HepG2 (cell line): ENCODE data around the gene ATL2. TPM values are rescaled to one million over a fixed set of nuclear protein-coding genes. Genes with fewer than 3 reads are reported as not detected.

Source experiments
- ATAC-seq: fragments of 200-7000 bp; cut with Tn5 transposase; 3 replicates; pipeline ENCODE4 v1.9.1; 2020; ENCODE audit warnings: mild to moderate bottlenecking, moderate library complexity
- BruUV-seq: library from RNA; stranded (reverse); fragments of 400-500 nt; replicated peaks from 2 replicates; lab custom pipeline; 2021; lab: Mats Ljungman, UMichigan
- CTCF ChIA-PET: fragments of 300-600 bp; formaldehyde crosslinking; extraction: SDS; loops from one replicate; lab custom pipeline; 2021; ENCODE audit warnings: low total read pairs, inconsistent platforms, low intra/inter-chr PET ratio; lab: Yijun Ruan, JAX
- POLR2A ChIA-PET: fragments of 350-600 bp; sonication (Branson Sonifier 250); formaldehyde crosslinking; loops from one replicate; lab custom pipeline; 2020; ENCODE audit warnings: antibody characterized with exemption, inconsistent platforms; lab: Yijun Ruan, JAX
- DNase-seq: peaks from one replicate; pipeline ENCODE4 v3.0.0-alpha.2; 2015; ENCODE audit warnings: low spot score
- FAIRE-seq: peaks from 3 replicates; lab custom pipeline; 2011; peaks lifted over from hg19 to GRCh38; lab: Jason Lieb, UNC
- H2AFZ ChIP-seq: one replicate; pipeline ENCODE4 v1.6.1; 2011; ENCODE audit warnings: low read length, inconsistent platforms
- H3K27ac ChIP-seq: fragments of 300-600 bp; 3 replicates; pipeline ENCODE4 v1.8.0; 2011; ENCODE audit warnings: mixed run types, mild to moderate bottlenecking, mixed read lengths, low read length, inconsistent platforms; ENCODE audit not compliant: insufficient read depth; ENCODE audit errors: extremely low read length
- H3K27me3 ChIP-seq, 2 experiments: fragments of 200-600 bp in 1 of 2; 2 replicates in 1 of 2; 3 replicates in 1 of 2; pipeline versions ENCODE4 v1.6.0 to v1.8.0; 2011; ENCODE audit warnings: low read length in 2 of 2, mild to moderate bottlenecking in 2 of 2, moderate library complexity in 2 of 2, inconsistent platforms in 1 of 2; ENCODE audit not compliant: insufficient read depth in 2 of 2, control insufficient read depth in 1 of 2
- H3K36me3 ChIP-seq, 2 experiments: fragments of 200-600 bp in 1 of 2; replicated peaks in 1 of 2; 2 replicates in 1 of 2; 3 replicates in 1 of 2; pipeline versions ENCODE4 v1.5.1 to v1.8.0; 2011; ENCODE audit warnings: low read length in 2 of 2, inconsistent platforms in 1 of 2; ENCODE audit not compliant: insufficient read depth in 2 of 2, control insufficient read depth in 1 of 2
- H3K4me1 ChIP-seq: 2 replicates; pipeline ENCODE4 v1.5.1; 2012; ENCODE audit warnings: low read length, inconsistent platforms; ENCODE audit not compliant: insufficient read depth
- H3K4me2 ChIP-seq: 2 replicates; pipeline ENCODE4 v1.6.0; 2011; ENCODE audit warnings: low read depth, low read length, inconsistent platforms
- H3K4me3 ChIP-seq, 3 experiments: fragments of 200-600 bp in 1 of 3; sonication (generic), shearing (Covaris generic) in 1 of 3; replicated peaks in 1 of 3; 2 replicates each; pipeline ENCODE4 v1.5.1; 2011 to 2016; ENCODE audit warnings: low read length in 3 of 3, inconsistent platforms in 2 of 3, low read depth in 2 of 3, mild to moderate bottlenecking in 2 of 3, control low read depth in 1 of 3, mixed read lengths in 1 of 3; ENCODE audit not compliant: insufficient read depth in 1 of 3
- H3K79me2 ChIP-seq: one replicate; pipeline ENCODE4 v1.6.1; 2011; ENCODE audit warnings: low read length, inconsistent platforms; ENCODE audit not compliant: insufficient read depth
- H3K9ac ChIP-seq: 2 replicates; pipeline ENCODE4 v1.6.0; 2011; ENCODE audit warnings: mild to moderate bottlenecking, low read depth, low read length, inconsistent platforms; ENCODE audit not compliant: insufficient read depth
- H3K9me3 ChIP-seq: 2 replicates; pipeline ENCODE4 v1.5.1; 2012; ENCODE audit warnings: mild to moderate bottlenecking, low read length
- H4K20me1 ChIP-seq: 2 replicates; pipeline ENCODE4 v1.6.0; 2011; ENCODE audit warnings: inconsistent platforms, mild to moderate bottlenecking, low read length, moderate library complexity; ENCODE audit not compliant: insufficient read depth
- HES4 ChIP-seq: sonication (generic); formaldehyde crosslinking; IDR thresholded peaks from 2 replicates; pipeline ENCODE4 v1.9.0; 2021; ENCODE audit warnings: mild to moderate bottlenecking, missing genetic modification reagents, borderline replicate concordance
- MLLT10 ChIP-seq: sonication (generic); formaldehyde crosslinking; IDR thresholded peaks from 2 replicates; pipeline ENCODE4 v1.4.0; 2020; ENCODE audit warnings: missing genetic modification reagents
- ZNF225 ChIP-seq: sonication (generic); formaldehyde crosslinking; IDR thresholded peaks from 2 replicates; pipeline ENCODE4 v1.4.0; 2020; ENCODE audit warnings: mild to moderate bottlenecking, missing genetic modification reagents
- ZNF326 ChIP-seq: sonication (generic); formaldehyde crosslinking; IDR thresholded peaks from 2 replicates; pipeline ENCODE4 v1.4.0; 2020; ENCODE audit warnings: missing genetic modification reagents, borderline replicate concordance
- WGBS: methylation state at CpG from one replicate; pipeline ENCODE4 v1.1.6; 2017; ENCODE audit warnings: low lambda C conversion rate; 5-methylcytosine and 5-hydroxymethylcytosine counted together
- in situ Hi-C: cut with HindIII; loops from 2 replicates; pipeline ENCODE4 v1.10.0; 2017; ENCODE audit warnings: low pct_unique_long_range_greater_than_20kb; ENCODE audit not compliant: extremely low pct_ligation_motif_present
- intact Hi-C: fragments of 100-400 bp; cut with micrococcal nuclease; formaldehyde crosslinking; loops from one replicate; pipeline ENCODE4 v1.10.0; 2022; ENCODE audit not compliant: unreplicated experiment
- polyA plus RNA-seq, 8 experiments: library from polyadenylated mRNA; depleted of rRNA in 3 of 8; stranded (reverse) in 7 of 8; unstranded in 1 of 8; fragments of >200 nt; fragmentation: Illumina TruSeq in 4 of 8; extraction: Trizol in 4 of 8; gene quantifications; 2 replicates each; pipeline versions ENCODE4 v1.2.1 to v1.2.3, GENCODE V29; 2011 to 2016; ENCODE audit warnings: low read depth in 4 of 8, missing spikeins in 1 of 8, mixed read lengths in 1 of 8; ENCODE audit not compliant: insufficient read depth in 1 of 8
- total RNA-seq, 5 experiments: library from RNA; depleted of rRNA; stranded (reverse); fragments of >200 nt; fragmentation: Illumina TruSeq; extraction: Trizol; gene quantifications; 2 replicates each; pipeline ENCODE4 v1.2.3, GENCODE V29; 2016; ENCODE audit warnings: low read depth in 1 of 5
- TF ChIP-seq, protein P1 (sequence below): sonication (generic); formaldehyde crosslinking; IDR thresholded peaks from 2 replicates; pipeline ENCODE4 v1.5.1; 2020; ENCODE audit warnings: missing genetic modification reagents, mild to moderate bottlenecking, borderline replicate concordance
- TF ChIP-seq, protein P2 (sequence below), 2 experiments: sonication (generic) in 1 of 2; formaldehyde crosslinking in 1 of 2; IDR thresholded peaks; 2 replicates each; pipeline versions ENCODE4 v1.5.1 to v1.6.1; 2011 to 2020; ENCODE audit warnings: borderline replicate concordance in 1 of 2, low read depth in 1 of 2, low read length in 1 of 2, mild to moderate bottlenecking in 1 of 2, missing genetic modification reagents in 1 of 2, moderate library complexity in 1 of 2

Gene ATL2
- total and polyA plus RNA-seq, 2 of the 13 experiments (the other 11 are each of a cell fraction or from before 2014, with no cell fraction given) = 56.5 to 119 TPM

DNA sequence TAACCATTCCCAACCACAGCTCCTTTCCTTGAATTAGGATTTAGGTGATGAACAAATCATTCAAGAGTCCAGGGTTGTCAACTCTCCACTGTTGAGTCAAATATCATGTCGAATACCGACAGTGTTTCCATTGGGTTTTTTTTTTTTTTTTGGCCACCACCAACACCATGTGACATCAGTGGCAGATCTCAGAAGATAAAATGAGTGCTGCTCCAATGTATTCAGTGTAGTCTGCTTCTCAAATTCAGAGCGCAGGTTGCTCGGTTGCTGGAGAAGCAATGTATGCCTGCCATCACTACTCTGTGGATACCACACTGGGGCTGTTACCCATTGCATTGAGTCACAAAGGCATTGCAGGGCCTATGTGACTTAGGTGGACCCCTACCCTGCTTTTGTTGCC is 10.8 kb upstream of the ATL2 start:
- in situ Hi-C loops = no loop called here

More for the DNA sequence above, 10.8 kb upstream of the ATL2 start:
- H3K9me3 ChIP-seq = no peaks in the 10 kb centered on the region
- DNase-seq = no peak
- no peaks in the 10 kb centered on the region for H3K79me2 ChIP-seq
- H3K4me2 ChIP-seq = no peak overlapping the region
- no peak overlapping the region for H3K27ac ChIP-seq
- intact Hi-C loops = no loop called here
- CTCF ChIA-PET = no interaction called here
- no peak for FAIRE-seq
- H3K27me3 ChIP-seq = peaks cover 0 to 21% of the 10 kb centered on the region in 2 experiments; a peak in 2 of 5 replicates
- no peak for ATAC-seq
- TF ChIP-seq HES4 (CRISPR knock-in tag) (no peak), MLLT10 (CRISPR knock-in tag) (no peak), ZNF225 (CRISPR knock-in tag) (no peak), ZNF326 (CRISPR knock-in tag) (no peak)
- TF ChIP-seq, protein P1, sequence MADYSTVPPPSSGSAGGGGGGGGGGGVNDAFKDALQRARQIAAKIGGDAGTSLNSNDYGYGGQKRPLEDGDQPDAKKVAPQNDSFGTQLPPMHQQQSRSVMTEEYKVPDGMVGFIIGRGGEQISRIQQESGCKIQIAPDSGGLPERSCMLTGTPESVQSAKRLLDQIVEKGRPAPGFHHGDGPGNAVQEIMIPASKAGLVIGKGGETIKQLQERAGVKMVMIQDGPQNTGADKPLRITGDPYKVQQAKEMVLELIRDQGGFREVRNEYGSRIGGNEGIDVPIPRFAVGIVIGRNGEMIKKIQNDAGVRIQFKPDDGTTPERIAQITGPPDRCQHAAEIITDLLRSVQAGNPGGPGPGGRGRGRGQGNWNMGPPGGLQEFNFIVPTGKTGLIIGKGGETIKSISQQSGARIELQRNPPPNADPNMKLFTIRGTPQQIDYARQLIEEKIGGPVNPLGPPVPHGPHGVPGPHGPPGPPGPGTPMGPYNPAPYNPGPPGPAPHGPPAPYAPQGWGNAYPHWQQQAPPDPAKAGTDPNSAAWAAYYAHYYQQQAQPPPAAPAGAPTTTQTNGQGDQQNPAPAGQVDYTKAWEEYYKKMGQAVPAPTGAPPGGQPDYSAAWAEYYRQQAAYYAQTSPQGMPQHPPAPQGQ = no peak
- TF ChIP-seq, protein P2, sequence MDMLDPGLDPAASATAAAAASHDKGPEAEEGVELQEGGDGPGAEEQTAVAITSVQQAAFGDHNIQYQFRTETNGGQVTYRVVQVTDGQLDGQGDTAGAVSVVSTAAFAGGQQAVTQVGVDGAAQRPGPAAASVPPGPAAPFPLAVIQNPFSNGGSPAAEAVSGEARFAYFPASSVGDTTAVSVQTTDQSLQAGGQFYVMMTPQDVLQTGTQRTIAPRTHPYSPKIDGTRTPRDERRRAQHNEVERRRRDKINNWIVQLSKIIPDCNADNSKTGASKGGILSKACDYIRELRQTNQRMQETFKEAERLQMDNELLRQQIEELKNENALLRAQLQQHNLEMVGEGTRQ (IDR thresholded peaks at IDR 0.05; ENCODE audit: low read depth, low read length) = no peak
- TF ChIP-seq, protein P2 (CRISPR knock-in tag; IDR thresholded peaks at IDR 0.05; ENCODE audit: borderline replicate concordance) = no peak
- peaks cover 14% of the 10 kb centered on the region for H3K4me1 ChIP-seq
- POLR2A ChIA-PET = interaction anchor here (1.1 kb wide), 1 partner anchor 19 kb away, joined by 3 read pairs; no protein-coding TSS in a partner anchor
- no peak overlapping the region for H2AFZ ChIP-seq
- no TSS peak for BruUV-seq
- no peak overlapping the region for H3K4me3 ChIP-seq
- H3K36me3 ChIP-seq = no peaks in the 10 kb centered on the region
- 82% methylated on average over 4 of the region's 4 CpGs for WGBS
- H3K9ac ChIP-seq = no peak overlapping the region
- H4K20me1 ChIP-seq = no peaks in the 10 kb centered on the region
